ENCODE results near the gene SNX5.

Gene SNX5

GRCh38 chr20:17895641-17896171, 72.9 kb downstream of the SNX5 start:
- peak overlapping the region; percentile 29 for H3K4me3 ChIP-seq (ENCODE audit: control insufficient read depth, low read depth, low read length)
- DNase-seq (ENCODE audit: low read depth), result no peak
- TF ChIP-seq CTCF (IDR thresholded peaks at IDR 0.05; ENCODE audit: control insufficient read depth, insufficient read depth, low read depth, low read length, missing control alignments), result no peak

GRCh38 chr20:17893445-17893844, 75.1 kb downstream of the SNX5 start:
- TF ChIP-seq CTCF (IDR thresholded peaks at IDR 0.05; ENCODE audit: control insufficient read depth, insufficient read depth, low read depth, low read length, missing control alignments), result no peak
- H3K4me3 ChIP-seq (ENCODE audit: control insufficient read depth, low read depth, low read length), result no peak overlapping the region
- no peak for DNase-seq (ENCODE audit: low read depth)

- TF ChIP-seq CTCF (IDR thresholded peaks at IDR 0.05; ENCODE audit: control insufficient read depth, insufficient read depth, low read depth, low read length, missing control alignments), result no peak
- no peak for DNase-seq (ENCODE audit: low read depth)
- no peak overlapping the region for H3K4me3 ChIP-seq (ENCODE audit: control insufficient read depth, low read depth, low read length)
These were observed 76.2 kb downstream of the SNX5 start for GRCh38 chr20:17892189-17892938.
